ENCODE measurements around the gene AEN.
"Not testable (repeated sequence)": the region's sequence is repeated elsewhere in the genome, so short reads cannot be mapped to it uniquely, and the experiment has no call there.

The AEN gene

DNA sequence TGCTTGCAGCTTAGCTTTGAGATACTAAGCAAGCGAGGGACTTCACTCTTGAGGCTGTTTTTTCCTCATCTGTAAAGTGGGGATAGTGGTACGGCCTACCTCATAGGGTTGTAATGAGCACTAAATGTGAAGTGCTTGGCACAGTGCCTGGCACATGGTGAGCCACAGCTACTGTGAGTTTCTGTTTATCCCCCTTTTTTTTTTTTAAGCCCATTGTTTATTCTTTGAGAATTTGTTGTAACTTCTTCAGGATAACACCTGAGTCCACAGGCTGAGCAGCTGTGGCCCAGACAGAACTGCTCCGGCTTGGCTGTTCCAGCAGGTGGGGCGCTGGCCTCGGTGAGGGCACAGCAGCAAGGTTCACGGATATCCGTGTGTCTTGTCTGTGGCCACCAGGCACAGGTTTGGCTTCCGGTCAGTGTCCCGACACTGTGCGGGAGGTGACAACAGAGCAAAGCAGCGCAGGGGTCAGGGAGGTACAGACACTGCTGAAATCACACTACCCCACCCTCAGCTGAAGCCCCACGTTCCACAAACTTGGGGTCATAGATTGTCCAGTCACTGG is 10.4 kb downstream of the AEN start:
- Mint-ChIP-seq H3K4me1 (ENCODE audit: low read depth) (peaks cover 52% of the 10 kb centered on the region), H3K4me3 (no peak overlapping the region), H3K36me3 (ENCODE audit: low read depth) (peaks cover 64% of the 10 kb centered on the region), H3K27me3 (no peaks in the 10 kb centered on the region), H3K9me3 (no peaks in the 10 kb centered on the region), H3K27ac (no peak overlapping the region)
- intact Hi-C loops (cut with micrococcal nuclease), result no loop called here

DNA sequence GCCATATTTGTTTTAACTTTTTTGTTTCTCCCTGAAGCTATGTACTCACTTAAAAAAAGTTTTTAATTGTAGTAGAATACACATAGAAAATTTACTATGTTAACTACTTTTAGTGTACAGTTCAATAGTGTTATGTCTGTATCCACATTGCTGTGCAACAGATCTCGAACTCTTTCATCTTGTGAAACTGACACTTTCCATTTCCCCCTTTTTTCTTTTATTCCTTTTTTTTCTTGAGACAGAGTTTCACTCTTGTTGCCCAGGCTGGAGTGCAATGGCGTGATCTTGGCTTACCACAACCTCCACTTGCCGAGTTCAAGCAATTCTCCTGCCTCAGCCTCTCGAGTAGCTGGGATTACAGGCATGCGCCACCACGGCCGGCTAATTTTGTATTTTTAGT is 11.7 kb downstream of the AEN start:
- intact Hi-C loops (cut with micrococcal nuclease); H3K27me3 Mint-ChIP-seq; H3K9me3 Mint-ChIP-seq; H3K4me3 Mint-ChIP-seq: not testable (repeated sequence)
- peaks cover 52% of the 10 kb centered on the region for H3K36me3 Mint-ChIP-seq (ENCODE audit: low read depth)
- peaks cover 51% of the 10 kb centered on the region for H3K4me1 Mint-ChIP-seq (ENCODE audit: low read depth)
- H3K27ac Mint-ChIP-seq, result peak overlapping the region; percentile 40

GRCh38 chr15:88634449-88634848 is 13.3 kb downstream of the AEN start:
- Mint-ChIP-seq H3K4me1 (ENCODE audit: low read depth) (peaks cover 54% of the 10 kb centered on the region), H3K27ac (no peak overlapping the region), H3K36me3 (ENCODE audit: low read depth) (peaks cover 35% of the 10 kb centered on the region), H3K4me3 (no peak overlapping the region), H3K9me3 (no peaks in the 10 kb centered on the region), H3K27me3 (no peaks in the 10 kb centered on the region)
- intact Hi-C loops (cut with micrococcal nuclease), result no loop called here

DNA sequence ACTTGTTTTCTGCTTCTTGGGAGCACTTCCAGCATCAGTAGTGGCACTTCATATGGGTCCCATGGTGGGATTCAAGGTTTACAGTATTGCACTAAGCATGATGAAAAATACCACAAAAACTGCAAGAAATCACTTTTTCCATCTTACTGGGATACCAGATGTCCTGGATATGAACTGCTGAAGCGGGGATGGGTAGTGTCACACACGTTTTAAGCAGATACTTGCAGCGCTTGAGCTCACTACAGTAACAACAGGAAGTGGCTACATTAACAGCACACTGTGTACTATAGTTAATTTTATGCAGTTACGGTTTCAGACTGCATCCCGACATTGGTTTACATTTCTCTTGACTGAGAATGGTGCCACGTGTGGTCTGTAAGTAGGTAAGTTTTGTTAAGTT is 14.2 kb downstream of the AEN start:
- Mint-ChIP-seq H3K9me3 (no peaks in the 10 kb centered on the region), H3K27me3 (no peaks in the 10 kb centered on the region), H3K27ac (no peak overlapping the region), H3K4me1 (ENCODE audit: low read depth) (peaks cover 54% of the 10 kb centered on the region), H3K4me3 (no peak overlapping the region), H3K36me3 (ENCODE audit: low read depth) (peaks cover 27% of the 10 kb centered on the region)
- intact Hi-C loops (cut with micrococcal nuclease), result no loop called here

DNA sequence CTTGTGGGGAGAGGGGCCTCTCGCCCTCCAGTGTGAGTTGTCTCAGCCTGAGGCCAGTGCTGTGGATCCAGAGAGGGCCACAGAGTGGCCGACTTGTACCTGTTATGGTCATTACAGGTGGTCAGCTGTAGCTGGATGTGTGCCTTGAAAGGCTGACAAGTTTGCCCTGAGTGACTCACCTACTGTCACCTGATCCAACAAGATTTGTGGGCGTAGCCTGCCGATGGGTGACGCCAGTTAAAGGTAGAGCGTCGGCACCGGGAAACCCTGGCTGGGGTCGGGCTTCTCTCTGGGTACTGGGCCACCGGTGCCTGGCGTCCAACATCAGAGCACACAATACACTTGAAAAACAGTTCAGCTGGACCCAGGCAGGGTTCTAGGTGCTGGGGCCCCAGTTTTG is 14.9 kb downstream of the AEN start:
- Mint-ChIP-seq H3K4me1 (ENCODE audit: low read depth) (peaks cover 52% of the 10 kb centered on the region), H3K9me3 (no peaks in the 10 kb centered on the region), H3K27ac (no peak overlapping the region), H3K36me3 (ENCODE audit: low read depth) (peaks cover 19% of the 10 kb centered on the region), H3K27me3 (no peaks in the 10 kb centered on the region), H3K4me3 (no peak overlapping the region)
- intact Hi-C loops (cut with micrococcal nuclease), result no loop called here

DNA sequence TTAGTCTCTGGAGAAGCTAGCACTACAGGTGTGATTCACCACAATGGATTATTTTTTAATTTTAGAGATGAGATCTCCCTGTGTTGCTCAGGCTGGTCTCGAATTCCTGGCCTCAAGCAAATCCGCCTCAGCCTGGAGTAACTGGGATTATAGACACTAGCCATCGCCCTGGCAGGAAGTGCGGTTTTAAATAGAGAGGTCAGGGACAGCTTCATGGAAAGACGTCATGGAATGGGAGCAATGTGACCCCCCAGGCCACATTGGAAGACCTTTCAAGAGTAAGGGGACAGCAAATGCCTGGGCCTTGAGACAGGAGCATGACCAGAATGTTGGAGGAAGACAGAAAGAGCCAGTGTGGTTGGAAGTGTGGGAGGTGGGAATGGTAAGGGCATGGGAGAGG is 15.5 kb downstream of the AEN start:
- Mint-ChIP-seq H3K27me3 (no peaks in the 10 kb centered on the region), H3K4me1 (ENCODE audit: low read depth) (peaks cover 49% of the 10 kb centered on the region), H3K9me3 (no peaks in the 10 kb centered on the region), H3K27ac (no peak overlapping the region), H3K36me3 (ENCODE audit: low read depth) (peaks cover 14% of the 10 kb centered on the region), H3K4me3 (no peak overlapping the region)
- intact Hi-C loops (cut with micrococcal nuclease), result no loop called here

DNA sequence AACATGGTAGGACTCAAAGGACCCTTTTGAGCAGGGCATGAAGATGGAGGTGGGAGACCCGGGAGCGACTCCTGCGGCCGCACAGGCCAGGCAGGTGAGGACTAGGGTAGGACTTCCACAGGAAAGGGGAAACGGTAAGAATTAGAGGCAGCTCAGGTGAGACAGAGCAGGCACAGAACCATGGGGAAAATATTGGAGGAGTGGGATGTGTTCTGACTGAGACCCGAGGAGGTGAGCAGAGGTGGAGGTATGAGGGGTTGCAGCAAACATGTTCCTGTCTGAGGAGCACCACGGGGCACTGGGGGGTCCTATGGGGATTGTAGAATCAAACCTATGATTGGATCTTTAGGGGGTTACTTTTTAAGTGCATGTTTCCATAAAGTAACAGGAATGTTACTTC is 16.3 kb downstream of the AEN start:
- H3K36me3 Mint-ChIP-seq (ENCODE audit: low read depth), result peaks cover 8% of the 10 kb centered on the region
- no peaks in the 10 kb centered on the region for H3K9me3 Mint-ChIP-seq
- intact Hi-C loops (cut with micrococcal nuclease), result no loop called here

DNA sequence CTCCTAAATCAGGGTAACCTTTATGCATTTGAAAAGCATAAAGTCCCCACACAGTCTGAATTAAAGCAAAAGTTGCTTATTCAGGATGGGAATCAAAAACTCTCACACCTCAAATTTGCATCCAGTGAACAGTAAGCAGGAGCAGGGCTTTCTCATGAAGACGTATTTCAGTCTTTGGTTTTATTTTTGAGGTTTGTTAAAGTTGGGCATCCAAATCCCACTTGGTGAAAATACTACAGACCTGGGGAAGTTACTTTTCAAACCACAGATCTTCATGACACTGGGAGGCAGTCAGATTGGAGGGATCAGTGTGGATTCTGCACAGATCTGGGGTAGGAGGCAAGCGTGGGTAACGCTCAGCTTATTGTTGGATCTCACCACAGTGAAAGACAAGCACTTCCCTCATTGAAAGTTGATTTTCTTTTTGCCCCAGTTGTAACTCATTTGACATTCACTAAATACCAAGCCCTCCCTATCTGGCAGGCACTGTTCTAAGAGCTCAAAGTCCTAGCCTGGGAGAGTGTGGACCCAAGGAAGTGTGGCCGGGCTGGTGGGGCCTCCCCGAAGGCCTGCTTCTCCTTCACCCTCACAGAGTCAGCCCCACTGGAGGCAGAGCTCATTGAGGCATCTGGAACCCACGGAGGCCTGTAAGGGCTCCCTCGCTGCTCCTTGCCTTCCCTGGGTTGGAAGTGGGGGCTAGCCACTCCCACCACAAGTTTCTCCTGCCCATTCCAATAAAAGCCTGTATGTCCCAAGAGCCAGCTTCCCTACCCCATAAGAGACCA is 16.9 kb downstream of the AEN start:
- intact Hi-C loops (cut with micrococcal nuclease), result no loop called here
- Mint-ChIP-seq H3K27me3 (no peaks in the 10 kb centered on the region), H3K9me3 (no peaks in the 10 kb centered on the region), H3K36me3 (ENCODE audit: low read depth) (peaks cover 4% of the 10 kb centered on the region), H3K4me3 (peak overlapping the region; percentile 87), H3K4me1 (ENCODE audit: low read depth) (peaks cover 37% of the 10 kb centered on the region), H3K27ac (peak overlapping the region; percentile 86)

More for the DNA sequence above, 16.3 kb downstream of the AEN start:
- H3K27me3 Mint-ChIP-seq, result no peaks in the 10 kb centered on the region
- peaks cover 41% of the 10 kb centered on the region for H3K4me1 Mint-ChIP-seq (ENCODE audit: low read depth)
- no peak overlapping the region for H3K4me3 Mint-ChIP-seq
- peak overlapping the region; percentile 0 for H3K27ac Mint-ChIP-seq

DNA sequence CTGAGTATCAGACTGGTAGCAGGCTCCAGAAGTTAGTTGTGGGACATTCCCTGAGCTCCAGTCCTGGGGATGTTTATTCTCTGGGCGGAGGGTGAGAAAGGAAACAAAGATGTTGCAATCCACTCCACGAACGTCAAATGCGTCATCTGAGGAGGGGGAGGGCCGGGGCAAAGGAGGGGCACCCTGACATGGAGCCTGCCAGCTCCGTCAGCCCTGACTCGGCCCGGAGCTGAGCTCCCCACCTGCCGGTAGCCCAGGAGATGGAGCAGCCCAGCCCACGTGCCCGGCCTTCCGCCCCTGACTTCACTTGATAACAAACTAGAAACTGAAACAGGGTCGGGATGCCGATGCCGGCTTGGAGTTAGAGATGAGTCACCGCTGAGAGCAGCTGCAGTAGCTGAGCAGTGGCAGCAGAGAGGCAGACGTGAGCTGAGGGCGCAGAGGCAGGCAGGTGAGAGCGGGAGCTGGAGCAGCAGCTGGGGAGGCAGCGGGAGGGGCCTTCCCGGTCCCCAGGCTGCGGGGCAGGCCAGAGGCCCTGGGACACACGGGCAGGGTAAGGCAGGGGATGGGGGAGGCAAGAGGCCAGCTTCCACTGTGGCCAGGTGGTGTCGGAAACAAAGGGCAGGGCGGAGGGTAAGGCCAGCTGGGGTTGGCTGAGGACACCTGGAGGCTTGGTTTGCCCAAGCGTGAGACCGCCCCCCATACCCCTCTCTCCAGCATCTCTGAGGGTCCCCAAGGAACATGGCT is 17.7 kb downstream of the AEN start, which contains the start of gene ISG20:
ISG20 (plus strand) TSS at position 391 of the 747 bp plus-strand sequence; CDS start at position 742, 351 bp downstream.
- Mint-ChIP-seq H3K4me1 (ENCODE audit: low read depth) (peaks cover 34% of the 10 kb centered on the region), H3K27ac (peak within 1 kb of the TSS; percentile 86), H3K36me3 (ENCODE audit: low read depth) (no peaks in the 10 kb centered on the region), H3K27me3 (no peaks in the 10 kb centered on the region), H3K4me3 (peak within 1 kb of the TSS; percentile 87), H3K9me3 (no peaks in the 10 kb centered on the region)
- intact Hi-C loops (cut with micrococcal nuclease), result no loop called here

DNA sequence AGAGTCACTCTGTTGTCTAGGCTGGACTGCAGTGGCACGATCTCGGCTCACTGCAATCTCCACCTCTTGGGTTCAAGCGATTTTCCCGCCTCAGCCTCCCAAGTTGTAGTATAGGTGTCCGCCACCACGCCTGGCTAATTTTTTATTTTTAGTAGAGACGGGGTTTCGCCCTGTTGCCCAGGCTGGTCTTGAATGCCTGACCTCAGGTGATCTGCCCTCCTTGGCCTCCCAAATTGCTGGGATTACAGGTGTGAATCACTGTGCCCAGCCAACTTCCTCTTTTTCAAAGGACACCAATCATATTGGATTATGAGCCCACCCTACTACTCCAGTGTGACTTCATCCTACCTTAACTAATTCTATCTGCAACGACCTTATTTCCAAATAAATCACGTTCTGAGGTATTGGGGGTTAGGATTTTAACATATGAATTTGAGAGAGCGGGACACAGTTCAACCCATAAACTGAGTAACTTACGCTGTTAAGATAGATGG is 20.9 kb downstream of the AEN start:
- intact Hi-C loops (cut with micrococcal nuclease), result no loop called here
- no peak overlapping the region for H3K27ac Mint-ChIP-seq
- H3K9me3 Mint-ChIP-seq, result no peaks in the 10 kb centered on the region
- H3K4me1 Mint-ChIP-seq (ENCODE audit: low read depth), result peaks cover 34% of the 10 kb centered on the region
- no peak overlapping the region for H3K4me3 Mint-ChIP-seq
- H3K36me3 Mint-ChIP-seq (ENCODE audit: low read depth), result no peaks in the 10 kb centered on the region
- H3K27me3 Mint-ChIP-seq, result no peaks in the 10 kb centered on the region

DNA sequence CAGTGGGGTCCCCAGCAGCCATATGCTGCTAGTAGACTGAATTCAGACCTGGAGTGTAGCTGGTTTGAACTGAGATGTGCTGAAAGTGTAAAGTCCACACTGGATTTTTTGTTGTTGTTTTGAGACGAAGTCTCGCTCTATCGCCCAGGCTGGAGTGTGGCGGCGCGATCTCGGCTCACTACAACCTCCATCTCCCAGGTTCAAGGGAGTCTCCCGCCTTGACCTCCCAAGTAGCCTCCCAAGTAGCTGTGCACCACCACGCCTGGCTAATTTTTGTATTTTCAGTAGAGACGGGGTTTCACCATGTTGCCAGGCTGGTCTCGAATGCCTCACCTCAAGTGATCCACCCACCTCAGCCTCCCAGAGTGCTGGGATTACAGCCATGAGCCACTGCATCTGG is 21.4 kb downstream of the AEN start:
- H3K27ac Mint-ChIP-seq; H3K9me3 Mint-ChIP-seq; H3K27me3 Mint-ChIP-seq; intact Hi-C loops (cut with micrococcal nuclease); H3K4me3 Mint-ChIP-seq; H3K36me3 Mint-ChIP-seq (ENCODE audit: low read depth): not testable (repeated sequence)
- peaks cover 29% of the 10 kb centered on the region for H3K4me1 Mint-ChIP-seq (ENCODE audit: low read depth)

DNA sequence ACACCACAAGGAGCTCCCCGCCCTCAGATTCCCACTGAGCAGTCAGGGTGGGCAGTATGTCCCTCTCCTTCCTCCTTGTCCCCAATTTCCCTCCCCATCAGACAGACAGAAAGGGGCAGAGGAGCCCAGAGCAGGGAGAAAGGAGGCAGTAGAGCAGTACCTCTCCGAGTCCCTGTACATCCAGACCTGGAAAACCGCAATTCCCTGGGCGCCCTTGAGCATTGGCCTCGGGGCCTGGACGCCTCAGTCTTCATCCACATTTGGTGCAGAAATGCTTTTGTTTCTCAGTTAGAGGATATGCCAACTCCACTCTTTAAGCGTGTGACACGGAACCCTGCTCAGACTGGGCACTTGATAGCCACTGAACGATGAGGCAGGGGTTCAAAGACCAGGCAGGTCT is 23.6 kb downstream of the AEN start:
- Mint-ChIP-seq H3K27me3 (no peaks in the 10 kb centered on the region), H3K4me1 (ENCODE audit: low read depth) (peaks cover 19% of the 10 kb centered on the region), H3K36me3 (ENCODE audit: low read depth) (no peaks in the 10 kb centered on the region), H3K4me3 (no peak overlapping the region), H3K27ac (no peak overlapping the region), H3K9me3 (no peaks in the 10 kb centered on the region)
- intact Hi-C loops (cut with micrococcal nuclease), result no loop called here

DNA sequence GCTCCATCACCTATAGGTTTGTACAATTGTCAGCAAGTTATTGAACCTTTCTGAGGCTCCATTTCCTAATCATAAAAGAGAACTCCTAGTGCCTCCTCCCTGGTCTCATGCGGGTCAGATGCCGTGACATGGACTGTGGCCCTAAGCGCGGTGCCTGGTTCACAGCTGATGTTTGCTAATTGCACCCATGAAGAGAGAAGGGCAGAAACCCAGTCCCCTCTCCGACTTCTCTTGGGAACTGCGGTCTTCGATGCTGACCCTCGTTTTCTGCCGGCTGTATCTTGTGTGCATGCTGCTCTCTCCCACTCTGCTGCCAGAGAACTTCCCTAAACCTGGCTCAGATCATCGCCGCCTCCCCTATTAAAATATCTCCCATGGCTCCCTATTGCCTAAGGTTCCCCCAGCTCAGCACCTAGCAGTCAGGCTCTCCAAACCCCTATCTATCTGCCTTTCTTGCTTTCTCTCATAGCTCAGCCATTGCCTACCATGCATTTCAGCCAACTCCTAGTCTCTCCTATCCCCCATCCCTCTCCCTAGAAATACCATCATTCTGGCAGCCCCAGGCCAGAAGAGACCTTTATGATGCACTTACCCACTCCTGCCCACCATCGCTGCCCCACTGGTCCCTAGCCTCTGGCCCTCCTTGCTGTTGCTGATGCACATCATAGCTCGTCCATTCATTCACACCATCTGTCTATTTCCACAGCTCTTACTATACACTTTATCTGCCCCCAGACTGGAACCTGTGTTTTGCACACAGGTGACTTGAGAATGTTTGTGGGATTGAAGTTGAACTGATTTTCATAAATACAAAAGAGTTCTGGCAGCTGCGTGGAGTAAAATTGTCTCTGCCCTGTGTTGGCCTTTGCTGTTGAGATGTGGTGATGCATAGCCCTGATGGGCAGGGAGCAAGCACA is 24.3 kb downstream of the AEN start:
- Mint-ChIP-seq H3K27ac (peak overlapping the region; percentile 3), H3K36me3 (ENCODE audit: low read depth) (no peaks in the 10 kb centered on the region), H3K4me1 (ENCODE audit: low read depth) (peaks cover 14% of the 10 kb centered on the region), H3K27me3 (no peaks in the 10 kb centered on the region), H3K4me3 (no peak overlapping the region), H3K9me3 (no peaks in the 10 kb centered on the region)
- intact Hi-C loops (cut with micrococcal nuclease), result no loop called here
